Thyroid gland (tissue), 4 donors: ENCODE results near the gene TRMU. TPM values are rescaled to one million over a fixed set of nuclear protein-coding genes. Genes with fewer than 3 reads are reported as not detected.

Source experiments
- DNase-seq, 2 donors: peaks; one replicate each; pipeline ENCODE4 v3.0.0-alpha.2; 2019
- H3K27ac ChIP-seq, 3 donors: fragments of 200-600 bp; sonication (generic); 1 replicate in 2 of 3; 2 replicates in 1 of 3; pipeline ENCODE4 v1.5.1; 2016 to 2019; ENCODE audit warnings: mild to moderate bottlenecking in 1 of 3, moderate library complexity in 1 of 3
- H3K27me3 ChIP-seq: fragments of 200-600 bp; sonication (generic); one replicate; pipeline ENCODE4 v1.5.1; 2019
- H3K36me3 ChIP-seq, 2 donors: fragments of 200-600 bp; sonication (generic); one replicate each; pipeline ENCODE4 v1.5.1; 2016 to 2019
- H3K4me1 ChIP-seq, 2 donors: fragments of 200-600 bp; sonication (generic); one replicate each; pipeline ENCODE4 v1.5.1; 2017 to 2019
- H3K4me3 ChIP-seq, 3 donors: fragments of 200-600 bp; sonication (generic); replicated peaks in 1 of 3; 1 replicate in 2 of 3; 2 replicates in 1 of 3; pipeline ENCODE4 v1.5.1; 2016; ENCODE audit warnings: mild to moderate bottlenecking in 1 of 3
- H3K9me3 ChIP-seq: fragments of 200-600 bp; sonication (generic); one replicate; pipeline ENCODE4 v1.5.1; 2017
- POLR2A ChIP-seq, 2 donors: fragments of 450-650 bp; IDR thresholded peaks; one replicate each; pipeline ENCODE4 v1.6.1; 2017; ENCODE audit warnings: antibody characterized with exemption in 2 of 2, mild to moderate bottlenecking in 2 of 2, moderate library complexity in 1 of 2
- WGBS, 2 donors: methylation state at CpG; one replicate each; pipeline ENCODE4 v1.1.5; 2017; 5-methylcytosine and 5-hydroxymethylcytosine counted together
- intact Hi-C: fragments of 100-400 bp; cut with DNase I; formaldehyde crosslinking; loops from one replicate; pipeline ENCODE4 v1.15.1; 2023
- total RNA-seq, 4 donors: library from RNA; depleted of rRNA; stranded (reverse); fragments of >200 nt; gene quantifications; one replicate each; pipeline ENCODE4 v1.2.3, GENCODE V29; 2016
- TF ChIP-seq, protein P1 (sequence below), 6 experiments: fragments of 200-600 bp in 3 of 6; fragments of 450-650 bp in 3 of 6; sonication (generic) in 3 of 6; IDR thresholded peaks; one replicate each; pipeline ENCODE4 v1.5.1; 2016 to 2019; ENCODE audit warnings: antibody characterized with exemption in 6 of 6, mild to moderate bottlenecking in 2 of 6, inconsistent platforms in 1 of 6, moderate library complexity in 1 of 6

Gene TRMU
- total RNA-seq, 4 donors from 2014 or later: 30.7 to 113 (median 49.0) TPM

DNA sequence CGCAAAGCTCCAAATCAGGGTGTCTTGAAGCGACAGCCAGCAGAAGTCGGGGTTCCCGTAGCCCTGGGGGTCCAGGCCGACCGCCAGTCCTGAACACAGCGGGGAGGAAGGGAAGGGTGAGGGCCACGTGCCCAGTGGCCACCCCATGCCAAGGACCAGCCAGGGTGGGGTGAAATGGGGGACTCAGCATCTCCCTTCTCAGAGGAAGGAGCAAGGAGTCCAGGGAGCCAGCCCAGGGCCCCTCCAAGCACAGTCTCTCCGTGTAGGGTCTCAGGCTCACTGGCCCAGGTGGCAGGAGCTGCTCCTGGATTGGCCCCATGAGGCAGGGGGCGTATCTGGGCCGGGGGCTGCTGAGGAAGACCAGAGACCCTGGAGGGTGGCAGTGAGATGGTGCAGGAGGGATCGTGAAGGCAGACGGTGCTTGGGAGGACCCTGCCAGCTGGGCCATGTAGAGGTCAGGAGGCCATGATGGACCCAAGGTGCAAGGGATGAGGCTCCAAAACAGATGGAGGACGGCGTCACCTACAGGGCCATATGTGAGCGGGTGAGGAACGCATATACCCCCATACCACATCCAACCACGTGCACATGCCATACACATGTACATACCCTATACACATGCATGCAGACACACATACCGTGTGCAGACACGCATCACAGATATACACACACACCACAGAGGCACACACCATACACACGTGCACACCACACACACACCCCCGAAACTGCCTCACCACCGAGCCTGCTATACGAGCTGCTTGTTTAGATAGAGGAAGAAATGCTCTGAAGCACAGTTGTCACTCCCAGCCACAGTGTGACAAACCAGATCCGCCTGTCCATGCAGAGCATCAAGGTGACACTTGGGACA lies 34.4 kb downstream of the TRMU start:
- peaks cover 0 to 8% of the 10 kb centered on the region in 2 donors for H3K36me3 ChIP-seq
- H3K4me3 ChIP-seq: no peak overlapping the region
- no peaks in the 10 kb centered on the region for H3K9me3 ChIP-seq
- intact Hi-C loops: loop anchor here (5.0 to 10.0 kb wide), 2 partner anchors 95 to 172 kb away; no protein-coding TSS in a partner anchor
- WGBS, 2 donors: 88 to 89% methylated on average over 19 to 21 of the region's 25 CpGs
- DNase-seq: no peak
- peak overlapping the region in 1 of 3 donors; percentile 75 for H3K27ac ChIP-seq
- no peaks in the 10 kb centered on the region for H3K27me3 ChIP-seq
- TF ChIP-seq, protein P1, sequence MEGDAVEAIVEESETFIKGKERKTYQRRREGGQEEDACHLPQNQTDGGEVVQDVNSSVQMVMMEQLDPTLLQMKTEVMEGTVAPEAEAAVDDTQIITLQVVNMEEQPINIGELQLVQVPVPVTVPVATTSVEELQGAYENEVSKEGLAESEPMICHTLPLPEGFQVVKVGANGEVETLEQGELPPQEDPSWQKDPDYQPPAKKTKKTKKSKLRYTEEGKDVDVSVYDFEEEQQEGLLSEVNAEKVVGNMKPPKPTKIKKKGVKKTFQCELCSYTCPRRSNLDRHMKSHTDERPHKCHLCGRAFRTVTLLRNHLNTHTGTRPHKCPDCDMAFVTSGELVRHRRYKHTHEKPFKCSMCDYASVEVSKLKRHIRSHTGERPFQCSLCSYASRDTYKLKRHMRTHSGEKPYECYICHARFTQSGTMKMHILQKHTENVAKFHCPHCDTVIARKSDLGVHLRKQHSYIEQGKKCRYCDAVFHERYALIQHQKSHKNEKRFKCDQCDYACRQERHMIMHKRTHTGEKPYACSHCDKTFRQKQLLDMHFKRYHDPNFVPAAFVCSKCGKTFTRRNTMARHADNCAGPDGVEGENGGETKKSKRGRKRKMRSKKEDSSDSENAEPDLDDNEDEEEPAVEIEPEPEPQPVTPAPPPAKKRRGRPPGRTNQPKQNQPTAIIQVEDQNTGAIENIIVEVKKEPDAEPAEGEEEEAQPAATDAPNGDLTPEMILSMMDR (IDR thresholded peaks at IDR 0.05): no peak
- no peak for TF ChIP-seq POLR2A (IDR thresholded peaks at IDR 0.05)
- H3K4me1 ChIP-seq: peaks cover 30 to 32% of the 10 kb centered on the region in 2 donors

- Histone ChIP-seq H3K27me3 (no peaks in the 10 kb centered on the region), H3K4me3 (no peak overlapping the region), H3K27ac (peak overlapping the region in 1 of 3 donors; percentile 75), H3K36me3 (peaks cover 0 to 2% of the 10 kb centered on the region in 2 donors), H3K4me1 (peaks cover 34 to 37% of the 10 kb centered on the region in 2 donors), H3K9me3 (no peaks in the 10 kb centered on the region)
- peak; percentile 41 to 48 for DNase-seq
- 73 to 75% methylated on average over 13 to 15 of the region's 15 CpGs for WGBS, 2 donors
- intact Hi-C loops: loop anchor here (10.0 kb wide), 1 partner anchor 94 kb away; no protein-coding TSS in a partner anchor
- TF ChIP-seq, protein P1 (IDR thresholded peaks at IDR 0.05): no peak
- no peak for TF ChIP-seq POLR2A (IDR thresholded peaks at IDR 0.05)
Observed at GRCh38 chr22:46370584-46371291, 35.2 kb downstream of the TRMU start.

GRCh38 chr22:46371623-46372226 lies 36.2 kb downstream of the TRMU start:
- Histone ChIP-seq H3K27ac (no peak overlapping the region), H3K27me3 (no peaks in the 10 kb centered on the region), H3K36me3 (peaks cover 0 to 2% of the 10 kb centered on the region in 2 donors), H3K9me3 (no peaks in the 10 kb centered on the region), H3K4me3 (no peak overlapping the region), H3K4me1 (peaks cover 34 to 38% of the 10 kb centered on the region in 2 donors)
- TF ChIP-seq, protein P1 (IDR thresholded peaks at IDR 0.05): no peak
- TF ChIP-seq POLR2A (IDR thresholded peaks at IDR 0.05): no peak
- no peak for DNase-seq
- 93% methylated on average over 2 of the region's 2 CpGs for WGBS, 2 donors
- intact Hi-C loops: loop anchor here (10.0 kb wide), 1 partner anchor 93 kb away; no protein-coding TSS in a partner anchor

GRCh38 chr22:46372686-46373085 lies 37.2 kb downstream of the TRMU start:
- H3K36me3 ChIP-seq: no peaks in the 10 kb centered on the region
- intact Hi-C loops: loop anchor here (10.0 kb wide), 1 partner anchor 92 kb away; no protein-coding TSS in a partner anchor
- no peak overlapping the region for H3K4me3 ChIP-seq
- 91 to 96% methylated on average over 6 to 18 of the region's 18 CpGs for WGBS, 2 donors
- H3K27me3 ChIP-seq: no peaks in the 10 kb centered on the region
- peaks cover 42 to 46% of the 10 kb centered on the region in 2 donors for H3K4me1 ChIP-seq
- TF ChIP-seq, protein P1 (IDR thresholded peaks at IDR 0.05): no peak
- TF ChIP-seq POLR2A (IDR thresholded peaks at IDR 0.05): no peak
- no peak for DNase-seq
- no peaks in the 10 kb centered on the region for H3K9me3 ChIP-seq
- peak overlapping the region in 1 of 3 donors; percentile 81 for H3K27ac ChIP-seq
